HEK293 (cell line): Measurements from ENCODE around the gene ADCY6.

ENCODE experiments used
- CTCF ChIA-PET: fragments of 350-600 bp; formaldehyde crosslinking; extraction: SDS; loops from one replicate; lab custom pipeline; 2021; ENCODE audit warnings: antibody characterized with exemption; lab: Yijun Ruan, JAX
- POLR2A ChIA-PET: fragments of 300-600 bp; formaldehyde crosslinking; extraction: SDS; loops from one replicate; lab custom pipeline; 2020; ENCODE audit warnings: antibody characterized with exemption, inconsistent platforms; lab: Yijun Ruan, JAX
- H3K27ac ChIP-seq: fragments of 200-500 bp; sonication (Bioruptor generic); 2 replicates; pipeline ENCODE4 v1.5.1; 2014; ENCODE audit warnings: low read depth, low read length, control low read depth, inconsistent platforms; ENCODE audit errors: extremely low read depth
- H3K36me3 ChIP-seq, 2 experiments: fragments of 200-500 bp in 1 of 2; sonication (Bioruptor generic) in 1 of 2; 1 replicate in 1 of 2; 2 replicates in 1 of 2; pipeline ENCODE4 v1.5.1; 2014 to 2017; ENCODE audit warnings: inconsistent platforms in 2 of 2, low read length in 2 of 2; ENCODE audit not compliant: control insufficient read depth in 2 of 2, insufficient read depth in 1 of 2
- H3K4me1 ChIP-seq: fragments of 200-500 bp; sonication (Bioruptor generic); 2 replicates; pipeline ENCODE4 v1.5.1; 2014; ENCODE audit warnings: mild to moderate bottlenecking, low read length, inconsistent platforms; ENCODE audit not compliant: control insufficient read depth, insufficient read depth
- H3K4me3 ChIP-seq: 2 replicates; pipeline ENCODE4 v1.5.1; 2011; ENCODE audit warnings: low read depth, mild to moderate bottlenecking, control low read depth, low read length, moderate library complexity
- H3K9me3 ChIP-seq: fragments of 200-500 bp; sonication (Bioruptor generic); 2 replicates; pipeline ENCODE4 v1.5.1; 2014; ENCODE audit warnings: low read depth, low read length, inconsistent platforms; ENCODE audit not compliant: control insufficient read depth, insufficient read depth
- ATF2 ChIP-seq: fragments of 450-650 bp; formaldehyde crosslinking; IDR thresholded peaks from 2 replicates; pipeline ENCODE4 v1.5.1; 2016; ENCODE audit warnings: missing biosample characterization, missing genetic modification characterization, low read depth
- GLI4 ChIP-seq: fragments of 450-650 bp; formaldehyde crosslinking; IDR thresholded peaks from 2 replicates; pipeline ENCODE4 v1.5.1; 2016; ENCODE audit warnings: missing biosample characterization, missing genetic modification characterization
- GLIS1 ChIP-seq: fragments of 450-650 bp; formaldehyde crosslinking; IDR thresholded peaks from 2 replicates; pipeline ENCODE4 v1.5.1; 2016; ENCODE audit warnings: missing biosample characterization, missing genetic modification characterization
- GLIS2 ChIP-seq: fragments of 450-650 bp; formaldehyde crosslinking; IDR thresholded peaks from 2 replicates; pipeline ENCODE4 v1.5.1; 2016; ENCODE audit warnings: missing biosample characterization, missing genetic modification characterization
- KLF8 ChIP-seq: fragments of 450-650 bp; formaldehyde crosslinking; IDR thresholded peaks from 2 replicates; pipeline ENCODE4 v1.5.1; 2016; ENCODE audit warnings: missing biosample characterization, missing genetic modification characterization
- PRDM1 ChIP-seq: fragments of 450-650 bp; formaldehyde crosslinking; IDR thresholded peaks from 2 replicates; pipeline ENCODE4; 2016; ENCODE audit warnings: missing biosample characterization, missing genetic modification characterization
- PRDM10 ChIP-seq: fragments of 450-650 bp; formaldehyde crosslinking; IDR thresholded peaks from 2 replicates; pipeline ENCODE4 v1.5.1; 2016; ENCODE audit warnings: missing biosample characterization, missing genetic modification characterization
- RBAK ChIP-seq: fragments of 450-650 bp; formaldehyde crosslinking; IDR thresholded peaks from 2 replicates; pipeline ENCODE4 v1.5.1; 2016; ENCODE audit warnings: missing biosample characterization, missing genetic modification characterization
- REPIN1 ChIP-seq: fragments of 450-650 bp; formaldehyde crosslinking; IDR thresholded peaks from 2 replicates; pipeline ENCODE4 v1.5.1; 2017; ENCODE audit warnings: missing biosample characterization, missing genetic modification characterization, low read depth
- SCRT1 ChIP-seq: fragments of 450-650 bp; formaldehyde crosslinking; IDR thresholded peaks from 2 replicates; pipeline ENCODE4 v1.5.1; 2016; ENCODE audit warnings: missing biosample characterization, missing genetic modification characterization, borderline replicate concordance
- SETDB1 ChIP-seq: IDR thresholded peaks from one replicate; pipeline ENCODE4 v1.6.1; 2017; ENCODE audit warnings: mild to moderate bottlenecking, low read length, moderate library complexity, mixed read lengths; ENCODE audit not compliant: insufficient read length
- ZBTB1 ChIP-seq: fragments of 450-650 bp; formaldehyde crosslinking; IDR thresholded peaks from 2 replicates; pipeline ENCODE4 v1.5.1; 2016; ENCODE audit warnings: missing biosample characterization, missing genetic modification characterization
- ZFHX2 ChIP-seq: fragments of 450-650 bp; formaldehyde crosslinking; conservative IDR thresholded peaks from 2 replicates; pipeline ENCODE4 v1.5.1; 2016; ENCODE audit warnings: missing biosample characterization, missing genetic modification characterization
- ZFP3 ChIP-seq: fragments of 450-650 bp; formaldehyde crosslinking; IDR thresholded peaks from 2 replicates; pipeline ENCODE4 v1.5.1; 2016; ENCODE audit warnings: low read depth, missing biosample characterization, missing genetic modification characterization
- ZNF140 ChIP-seq: fragments of 450-650 bp; formaldehyde crosslinking; IDR thresholded peaks from 2 replicates; pipeline ENCODE4 v1.5.1; 2016; ENCODE audit warnings: missing biosample characterization, missing genetic modification characterization
- ZNF157 ChIP-seq: fragments of 450-650 bp; formaldehyde crosslinking; IDR thresholded peaks from 2 replicates; pipeline ENCODE4 v1.5.1; 2016; ENCODE audit warnings: missing biosample characterization, missing genetic modification characterization
- ZNF184 ChIP-seq: fragments of 450-650 bp; IDR thresholded peaks from 2 replicates; pipeline ENCODE4 v1.5.1; 2018; ENCODE audit warnings: missing biosample characterization, mild to moderate bottlenecking, missing genetic modification characterization
- ZNF2 ChIP-seq: fragments of 450-650 bp; formaldehyde crosslinking; IDR thresholded peaks from 2 replicates; pipeline ENCODE4 v1.5.1; 2016; ENCODE audit warnings: missing biosample characterization, missing genetic modification characterization
- ZNF23 ChIP-seq: fragments of 450-650 bp; formaldehyde crosslinking; IDR thresholded peaks from 2 replicates; pipeline ENCODE4 v1.5.1; 2016; ENCODE audit warnings: missing biosample characterization, missing genetic modification characterization, borderline replicate concordance
- ZNF266 ChIP-seq: fragments of 450-650 bp; formaldehyde crosslinking; IDR thresholded peaks from 2 replicates; pipeline ENCODE4 v1.5.1; 2016; ENCODE audit warnings: missing biosample characterization, missing genetic modification characterization, low read depth
- ZNF274 ChIP-seq, 2 experiments: fragments of 200-500 bp in 1 of 2; fragments of 450-650 bp in 1 of 2; sonication (Bioruptor generic) in 1 of 2; formaldehyde crosslinking in 1 of 2; IDR thresholded peaks; 2 replicates each; pipeline versions ENCODE4 v1.5.1 to v1.6.1; 2014 to 2016; ENCODE audit warnings: borderline replicate concordance in 1 of 2, inconsistent platforms in 1 of 2, low read length in 1 of 2, missing biosample characterization in 1 of 2, missing genetic modification characterization in 1 of 2
- ZNF292 ChIP-seq: fragments of 450-650 bp; formaldehyde crosslinking; IDR thresholded peaks from 2 replicates; pipeline ENCODE4 v1.5.1; 2016; ENCODE audit warnings: low read depth, missing biosample characterization, missing genetic modification characterization, borderline replicate concordance
- ZNF335 ChIP-seq: fragments of 450-650 bp; formaldehyde crosslinking; conservative IDR thresholded peaks from 2 replicates; pipeline ENCODE4 v1.5.1; 2016; ENCODE audit warnings: missing biosample characterization, missing genetic modification characterization
- ZNF394 ChIP-seq: fragments of 450-650 bp; formaldehyde crosslinking; IDR thresholded peaks from 2 replicates; pipeline ENCODE4 v1.5.1; 2016; ENCODE audit warnings: missing biosample characterization, missing genetic modification characterization, mild to moderate bottlenecking, moderate library complexity, borderline replicate concordance
- ZNF626 ChIP-seq: fragments of 450-650 bp; sonication (Bioruptor Pico); formaldehyde crosslinking; IDR thresholded peaks from 2 replicates; pipeline ENCODE4 v1.5.1; 2018; ENCODE audit warnings: missing biosample characterization, missing genetic modification characterization, inconsistent platforms
- ZNF670 ChIP-seq: fragments of 450-650 bp; formaldehyde crosslinking; IDR thresholded peaks from 2 replicates; pipeline ENCODE4 v1.5.1; 2016; ENCODE audit warnings: missing biosample characterization, missing genetic modification characterization, low read depth
- ZNF76 ChIP-seq: fragments of 450-650 bp; formaldehyde crosslinking; IDR thresholded peaks from 2 replicates; pipeline ENCODE4; 2016; ENCODE audit warnings: low read depth, missing biosample characterization, missing genetic modification characterization, borderline replicate concordance
- ZXDB ChIP-seq: fragments of 450-650 bp; formaldehyde crosslinking; IDR thresholded peaks from 2 replicates; pipeline ENCODE4 v1.5.1; 2016; ENCODE audit warnings: missing biosample characterization, missing genetic modification characterization
- TF ChIP-seq, protein P1 (sequence below): fragments of 450-650 bp; IDR thresholded peaks from 2 replicates; pipeline ENCODE4 v1.5.1; 2018; ENCODE audit warnings: missing biosample characterization, missing genetic modification characterization

The ADCY6 gene

DNA sequence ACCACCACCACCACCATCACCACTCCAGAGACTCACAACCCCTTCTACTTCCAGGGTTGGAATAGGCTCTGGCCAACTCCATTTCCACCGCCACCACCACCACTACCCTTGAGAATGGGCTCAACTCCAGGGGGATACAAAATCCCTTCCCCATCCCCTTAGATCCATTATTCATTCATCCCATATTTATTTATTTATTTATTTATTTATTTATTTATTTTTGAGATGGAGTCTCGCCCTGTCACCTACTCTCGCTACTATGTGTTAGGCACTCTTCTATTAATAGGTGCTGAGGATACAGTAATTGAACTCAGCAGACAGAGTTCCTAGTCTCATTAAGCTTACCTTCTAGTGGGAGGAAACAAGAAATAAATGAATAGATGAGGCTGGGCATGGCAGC is 4.8 kb upstream of the ADCY6 start (continued):
- TF ChIP-seq ZNF394 (tag by site-specific recombination) (peak; percentile 88), GLI4 (no peak), ZNF274 (IDR thresholded peaks at IDR 0.05; ENCODE audit: low read length) (no peak), ZNF274 (tag by site-specific recombination; IDR thresholded peaks at IDR 0.05; ENCODE audit: borderline replicate concordance) (no peak), ZNF140 (tag by site-specific recombination) (peak; percentile 31; the same call in 1 of the 2 replicates), KLF8 (no peak), ZBTB1 (tag by site-specific recombination) (no peak), ZNF266 (tag by site-specific recombination) (peak; percentile 35; the same call in 1 of the 2 replicates), RBAK (tag by site-specific recombination) (no peak), ZFP3 (tag by site-specific recombination) (no peak), ZXDB (tag by site-specific recombination) (no peak)
- TF ChIP-seq, protein P1, sequence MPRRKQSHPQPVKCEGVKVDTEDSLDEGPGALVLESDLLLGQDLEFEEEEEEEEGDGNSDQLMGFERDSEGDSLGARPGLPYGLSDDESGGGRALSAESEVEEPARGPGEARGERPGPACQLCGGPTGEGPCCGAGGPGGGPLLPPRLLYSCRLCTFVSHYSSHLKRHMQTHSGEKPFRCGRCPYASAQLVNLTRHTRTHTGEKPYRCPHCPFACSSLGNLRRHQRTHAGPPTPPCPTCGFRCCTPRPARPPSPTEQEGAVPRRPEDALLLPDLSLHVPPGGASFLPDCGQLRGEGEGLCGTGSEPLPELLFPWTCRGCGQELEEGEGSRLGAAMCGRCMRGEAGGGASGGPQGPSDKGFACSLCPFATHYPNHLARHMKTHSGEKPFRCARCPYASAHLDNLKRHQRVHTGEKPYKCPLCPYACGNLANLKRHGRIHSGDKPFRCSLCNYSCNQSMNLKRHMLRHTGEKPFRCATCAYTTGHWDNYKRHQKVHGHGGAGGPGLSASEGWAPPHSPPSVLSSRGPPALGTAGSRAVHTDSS (tag by site-specific recombination), result no peak
- TF ChIP-seq, all 188 proteins: peak for 15

DNA sequence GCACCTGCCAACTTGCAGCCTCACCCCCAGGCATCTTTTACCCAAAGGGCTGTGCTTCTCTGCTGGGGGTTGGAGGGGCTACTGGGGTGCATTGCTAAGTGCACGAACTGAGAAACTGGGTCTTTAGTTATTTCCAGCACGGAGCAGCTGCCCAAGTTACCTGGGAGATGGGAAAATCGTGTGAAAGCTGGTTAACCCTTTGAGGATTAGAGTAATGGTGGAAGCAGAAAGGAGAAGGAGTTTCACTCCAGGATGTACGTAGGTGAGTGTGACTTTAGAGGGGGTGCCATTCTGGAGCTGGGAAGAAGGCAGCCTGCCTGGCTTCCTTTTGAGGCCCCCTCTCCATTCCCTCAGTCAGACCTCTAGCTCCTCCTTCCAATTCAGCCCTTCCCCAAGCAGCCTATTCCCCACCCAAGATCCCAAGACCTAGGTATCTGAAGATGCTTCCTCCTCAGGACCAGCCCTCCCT is 1.0 kb upstream of the ADCY6 start:
- H3K9me3 ChIP-seq, result no peaks in the 10 kb centered on the region
- POLR2A ChIA-PET, result interaction anchor here (0.6 to 1.8 kb wide), 6 partner anchors 11 to 977 kb away, joined by 3 to 6 read pairs (median 5); partner anchors contain the start of genes CCNT1 and DDX23
- peaks cover 6% of the 10 kb centered on the region for H3K4me1 ChIP-seq
- CTCF ChIA-PET, result interaction anchor here (0.6 to 2.1 kb wide), 5 partner anchors 25 to 204 kb away, joined by 3 to 12 read pairs (median 5); no protein-coding TSS in a partner anchor
- H3K4me3 ChIP-seq, result peak overlapping the region; percentile 77
- no peak overlapping the region; the same call in 1 of the 2 replicates for H3K27ac ChIP-seq
- no peaks in the 10 kb centered on the region for H3K36me3 ChIP-seq
- 0 out of 2 replicates have a peak, but pooled peaks have one; percentile 15 for TF ChIP-seq ZNF2
- TF ChIP-seq SCRT1 (tag by site-specific recombination), result no peak
- peak; percentile 97 for TF ChIP-seq ZNF335 (tag by site-specific recombination)
- no peak for TF ChIP-seq ATF2 (tag by site-specific recombination)
- TF ChIP-seq ZNF626 (tag by site-specific recombination), result no peak
- no peak for TF ChIP-seq SETDB1
- no peak for TF ChIP-seq ZNF292 (tag by site-specific recombination)
- TF ChIP-seq ZNF23 (tag by site-specific recombination), result no peak
- peak; percentile 42; the same call in 1 of the 2 replicates for TF ChIP-seq PRDM10 (tag by site-specific recombination)
- TF ChIP-seq ZNF76 (tag by site-specific recombination), result 0 out of 2 replicates have a peak, but pooled peaks have one; percentile 43
- TF ChIP-seq GLIS1 (tag by site-specific recombination), result peak; percentile 61
- no peak for TF ChIP-seq ZNF157 (tag by site-specific recombination)
- TF ChIP-seq PRDM1 (tag by site-specific recombination), result peak; percentile 82
- no peak for TF ChIP-seq ZFHX2 (tag by site-specific recombination)
- TF ChIP-seq ZNF184, result no peak
- peak; percentile 40 for TF ChIP-seq GLIS2 (tag by site-specific recombination)
- TF ChIP-seq REPIN1, result peak; percentile 61; the same call in 1 of the 2 replicates
- no peak for TF ChIP-seq ZNF670 (tag by site-specific recombination)
